ENCODE measurements around the gene TEX261.

The TEX261 gene

GRCh38 chr2:70936979-70937811 lies 57.5 kb downstream of the TEX261 start:
- peaks cover 2% of the 10 kb centered on the region for H3K27me3 ChIP-seq (replicated peaks; ENCODE audit: control insufficient read depth, insufficient read depth, low read length)
- no peak overlapping the region for H3K4me3 ChIP-seq (replicated peaks; ENCODE audit: low read depth, low read length)

GRCh38 chr2:70936165-70936978 lies 58.3 kb downstream of the TEX261 start:
- Histone ChIP-seq H3K36me3 (ENCODE audit: control insufficient read depth, insufficient read depth, low read length) (no peaks in the 10 kb centered on the region), H3K4me3 (replicated peaks; ENCODE audit: low read depth, low read length) (no peak overlapping the region), H3K27me3 (replicated peaks; ENCODE audit: control insufficient read depth, insufficient read depth, low read length) (peaks cover 2% of the 10 kb centered on the region)
- no peak for DNase-seq (ENCODE audit: extremely low read depth, insufficient read length)
- no peak for TF ChIP-seq CTCF (IDR thresholded peaks at IDR 0.05; ENCODE audit: insufficient read depth, low read length, poor library complexity, severe bottlenecking)

More at GRCh38 chr2:70936979-70937811, 57.5 kb downstream of the TEX261 start:
- H3K36me3 ChIP-seq (ENCODE audit: control insufficient read depth, insufficient read depth, low read length), result no peaks in the 10 kb centered on the region
- no peak for DNase-seq (ENCODE audit: extremely low read depth, insufficient read length)
- no peak for TF ChIP-seq CTCF (IDR thresholded peaks at IDR 0.05; ENCODE audit: insufficient read depth, low read length, poor library complexity, severe bottlenecking)
